ENCODE data around the gene RNF182.

GRCh38 chr6:13985663-13986325 lies 61.0 kb downstream of the RNF182 start:
- no peak for TF ChIP-seq CTCF (conservative IDR thresholded peaks at IDR 0.05 in 1 of 2, IDR thresholded peaks at IDR 0.05 in 1 of 2; ENCODE audit: low read depth in 1 of 2, low read length in 2 of 2)
- TF ChIP-seq EZH2 (IDR thresholded peaks at IDR 0.05; ENCODE audit: low read length, missing control alignments): no peak
